ENCODE data around the gene VWA8. TPM values are rescaled to one million over a fixed set of nuclear protein-coding genes. Genes with fewer than 3 reads are reported as not detected.

Gene VWA8
- total and polyA plus RNA-seq, 2 experiments from 2014 or later, result 6.3 to 24.6 TPM

DNA sequence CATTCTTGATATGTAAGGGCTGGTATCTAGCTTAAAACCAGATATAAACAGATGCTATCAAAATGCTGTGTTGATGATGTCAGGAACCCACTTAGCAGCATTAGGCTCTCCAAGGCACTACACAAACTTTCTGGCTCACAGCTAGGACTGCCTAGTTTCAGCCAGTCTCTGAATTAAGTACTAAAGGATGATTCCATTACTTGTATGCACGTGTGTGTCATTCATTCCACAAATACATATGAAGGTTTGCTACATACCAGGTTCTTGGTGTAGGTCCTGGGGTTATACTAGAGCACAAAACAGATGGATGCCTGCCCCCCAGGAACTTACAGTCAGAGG is 352.1 kb downstream of the VWA8 start (continued):
- TF ChIP-seq, protein P1, sequence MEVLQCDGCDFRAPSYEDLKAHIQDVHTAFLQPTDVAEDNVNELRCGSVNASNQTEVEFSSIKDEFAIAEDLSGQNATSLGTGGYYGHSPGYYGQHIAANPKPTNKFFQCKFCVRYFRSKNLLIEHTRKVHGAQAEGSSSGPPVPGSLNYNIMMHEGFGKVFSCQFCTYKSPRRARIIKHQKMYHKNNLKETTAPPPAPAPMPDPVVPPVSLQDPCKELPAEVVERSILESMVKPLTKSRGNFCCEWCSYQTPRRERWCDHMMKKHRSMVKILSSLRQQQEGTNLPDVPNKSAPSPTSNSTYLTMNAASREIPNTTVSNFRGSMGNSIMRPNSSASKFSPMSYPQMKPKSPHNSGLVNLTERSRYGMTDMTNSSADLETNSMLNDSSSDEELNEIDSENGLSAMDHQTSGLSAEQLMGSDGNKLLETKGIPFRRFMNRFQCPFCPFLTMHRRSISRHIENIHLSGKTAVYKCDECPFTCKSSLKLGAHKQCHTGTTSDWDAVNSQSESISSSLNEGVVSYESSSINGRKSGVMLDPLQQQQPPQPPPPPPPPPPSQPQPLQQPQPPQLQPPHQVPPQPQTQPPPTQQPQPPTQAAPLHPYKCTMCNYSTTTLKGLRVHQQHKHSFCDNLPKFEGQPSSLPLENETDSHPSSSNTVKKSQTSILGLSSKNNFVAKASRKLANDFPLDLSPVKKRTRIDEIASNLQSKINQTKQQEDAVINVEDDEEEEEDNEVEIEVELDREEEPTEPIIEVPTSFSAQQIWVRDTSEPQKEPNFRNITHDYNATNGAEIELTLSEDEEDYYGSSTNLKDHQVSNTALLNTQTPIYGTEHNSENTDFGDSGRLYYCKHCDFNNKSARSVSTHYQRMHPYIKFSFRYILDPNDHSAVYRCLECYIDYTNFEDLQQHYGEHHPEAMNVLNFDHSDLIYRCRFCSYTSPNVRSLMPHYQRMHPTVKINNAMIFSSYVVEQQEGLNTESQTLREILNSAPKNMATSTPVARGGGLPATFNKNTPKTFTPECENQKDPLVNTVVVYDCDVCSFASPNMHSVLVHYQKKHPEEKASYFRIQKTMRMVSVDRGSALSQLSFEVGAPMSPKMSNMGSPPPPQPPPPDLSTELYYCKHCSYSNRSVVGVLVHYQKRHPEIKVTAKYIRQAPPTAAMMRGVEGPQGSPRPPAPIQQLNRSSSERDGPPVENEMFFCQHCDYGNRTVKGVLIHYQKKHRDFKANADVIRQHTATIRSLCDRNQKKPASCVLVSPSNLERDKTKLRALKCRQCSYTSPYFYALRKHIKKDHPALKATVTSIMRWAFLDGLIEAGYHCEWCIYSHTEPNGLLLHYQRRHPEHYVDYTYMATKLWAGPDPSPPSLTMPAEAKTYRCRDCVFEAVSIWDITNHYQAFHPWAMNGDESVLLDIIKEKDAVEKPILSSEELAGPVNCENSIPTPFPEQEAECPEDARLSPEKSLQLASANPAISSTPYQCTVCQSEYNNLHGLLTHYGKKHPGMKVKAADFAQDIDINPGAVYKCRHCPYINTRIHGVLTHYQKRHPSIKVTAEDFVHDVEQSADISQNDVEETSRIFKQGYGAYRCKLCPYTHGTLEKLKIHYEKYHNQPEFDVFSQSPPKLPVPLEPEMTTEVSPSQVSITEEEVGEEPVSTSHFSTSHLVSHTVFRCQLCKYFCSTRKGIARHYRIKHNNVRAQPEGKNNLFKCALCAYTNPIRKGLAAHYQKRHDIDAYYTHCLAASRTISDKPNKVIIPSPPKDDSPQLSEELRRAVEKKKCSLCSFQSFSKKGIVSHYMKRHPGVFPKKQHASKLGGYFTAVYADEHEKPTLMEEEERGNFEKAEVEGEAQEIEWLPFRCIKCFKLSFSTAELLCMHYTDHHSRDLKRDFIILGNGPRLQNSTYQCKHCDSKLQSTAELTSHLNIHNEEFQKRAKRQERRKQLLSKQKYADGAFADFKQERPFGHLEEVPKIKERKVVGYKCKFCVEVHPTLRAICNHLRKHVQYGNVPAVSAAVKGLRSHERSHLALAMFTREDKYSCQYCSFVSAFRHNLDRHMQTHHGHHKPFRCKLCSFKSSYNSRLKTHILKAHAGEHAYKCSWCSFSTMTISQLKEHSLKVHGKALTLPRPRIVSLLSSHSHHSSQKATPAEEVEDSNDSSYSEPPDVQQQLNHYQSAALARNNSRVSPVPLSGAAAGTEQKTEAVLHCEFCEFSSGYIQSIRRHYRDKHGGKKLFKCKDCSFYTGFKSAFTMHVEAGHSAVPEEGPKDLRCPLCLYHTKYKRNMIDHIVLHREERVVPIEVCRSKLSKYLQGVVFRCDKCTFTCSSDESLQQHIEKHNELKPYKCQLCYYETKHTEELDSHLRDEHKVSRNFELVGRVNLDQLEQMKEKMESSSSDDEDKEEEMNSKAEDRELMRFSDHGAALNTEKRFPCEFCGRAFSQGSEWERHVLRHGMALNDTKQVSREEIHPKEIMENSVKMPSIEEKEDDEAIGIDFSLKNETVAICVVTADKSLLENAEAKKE (CRISPR knock-in tag; IDR thresholded peaks at IDR 0.05), result no peak
- TF ChIP-seq STAT1 (IDR thresholded peaks at IDR 0.05; ENCODE audit: unreplicated experiment) (no peak), EZH2 (IDR thresholded peaks at IDR 0.05; ENCODE audit: low read depth, unreplicated experiment) (no peak), ZNF114 (CRISPR knock-in tag; IDR thresholded peaks at IDR 0.05) (no peak), NANOG (IDR thresholded peaks at IDR 0.05; ENCODE audit: borderline replicate concordance) (no peak), POLR2AphosphoS5 (IDR thresholded peaks at IDR 0.05; ENCODE audit: low read depth) (no peak), EZH2phosphoT487 (IDR thresholded peaks at IDR 0.05; ENCODE audit: unreplicated experiment) (no peak)
- TF ChIP-seq, protein P2, sequence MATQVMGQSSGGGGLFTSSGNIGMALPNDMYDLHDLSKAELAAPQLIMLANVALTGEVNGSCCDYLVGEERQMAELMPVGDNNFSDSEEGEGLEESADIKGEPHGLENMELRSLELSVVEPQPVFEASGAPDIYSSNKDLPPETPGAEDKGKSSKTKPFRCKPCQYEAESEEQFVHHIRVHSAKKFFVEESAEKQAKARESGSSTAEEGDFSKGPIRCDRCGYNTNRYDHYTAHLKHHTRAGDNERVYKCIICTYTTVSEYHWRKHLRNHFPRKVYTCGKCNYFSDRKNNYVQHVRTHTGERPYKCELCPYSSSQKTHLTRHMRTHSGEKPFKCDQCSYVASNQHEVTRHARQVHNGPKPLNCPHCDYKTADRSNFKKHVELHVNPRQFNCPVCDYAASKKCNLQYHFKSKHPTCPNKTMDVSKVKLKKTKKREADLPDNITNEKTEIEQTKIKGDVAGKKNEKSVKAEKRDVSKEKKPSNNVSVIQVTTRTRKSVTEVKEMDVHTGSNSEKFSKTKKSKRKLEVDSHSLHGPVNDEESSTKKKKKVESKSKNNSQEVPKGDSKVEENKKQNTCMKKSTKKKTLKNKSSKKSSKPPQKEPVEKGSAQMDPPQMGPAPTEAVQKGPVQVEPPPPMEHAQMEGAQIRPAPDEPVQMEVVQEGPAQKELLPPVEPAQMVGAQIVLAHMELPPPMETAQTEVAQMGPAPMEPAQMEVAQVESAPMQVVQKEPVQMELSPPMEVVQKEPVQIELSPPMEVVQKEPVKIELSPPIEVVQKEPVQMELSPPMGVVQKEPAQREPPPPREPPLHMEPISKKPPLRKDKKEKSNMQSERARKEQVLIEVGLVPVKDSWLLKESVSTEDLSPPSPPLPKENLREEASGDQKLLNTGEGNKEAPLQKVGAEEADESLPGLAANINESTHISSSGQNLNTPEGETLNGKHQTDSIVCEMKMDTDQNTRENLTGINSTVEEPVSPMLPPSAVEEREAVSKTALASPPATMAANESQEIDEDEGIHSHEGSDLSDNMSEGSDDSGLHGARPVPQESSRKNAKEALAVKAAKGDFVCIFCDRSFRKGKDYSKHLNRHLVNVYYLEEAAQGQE (IDR thresholded peaks at IDR 0.05; ENCODE audit: unreplicated experiment), result no peak

Data from GM23338 (cell line).